ENCODE data around the gene CYP2S1. TPM values are rescaled to one million over a fixed set of nuclear protein-coding genes. Genes with fewer than 3 reads are reported as not detected.

Gene CYP2S1
- total RNA-seq, 4 donors from 2014 or later, result 0.31 to 0.64 TPM; not detected in 2

DNA sequence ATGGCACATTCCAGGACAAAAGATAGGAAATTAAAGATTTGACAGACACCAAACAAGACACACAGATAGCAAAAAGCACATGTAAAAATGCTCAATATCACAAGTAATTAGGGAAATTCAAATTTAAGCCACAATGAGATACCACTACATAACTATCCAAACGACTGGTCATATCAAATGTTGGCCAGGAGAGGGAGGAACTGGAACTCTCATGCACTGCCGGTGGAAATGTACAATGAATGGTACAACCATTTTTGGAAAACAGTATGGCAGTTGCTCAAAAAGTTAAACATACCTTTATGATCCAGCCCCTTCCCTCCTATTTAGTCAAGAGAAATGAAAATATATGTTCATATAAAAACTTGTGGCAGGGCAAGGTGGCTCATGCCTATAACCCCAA lies 36.8 kb upstream of the CYP2S1 start:
- Histone ChIP-seq H3K36me3 (no peaks in the 10 kb centered on the region), H3K9me3 (no peaks in the 10 kb centered on the region), H3K4me1 (no peaks in the 10 kb centered on the region), H3K27ac (no peak overlapping the region), H3K4me3 (no peak overlapping the region), H3K27me3 (no peaks in the 10 kb centered on the region)
- DNase-seq (no peak), ATAC-seq (no peak)
- intact Hi-C loops (cut with DNase I; ENCODE audit: low total_unique reads), result no loop called here
- TF ChIP-seq, protein P1, sequence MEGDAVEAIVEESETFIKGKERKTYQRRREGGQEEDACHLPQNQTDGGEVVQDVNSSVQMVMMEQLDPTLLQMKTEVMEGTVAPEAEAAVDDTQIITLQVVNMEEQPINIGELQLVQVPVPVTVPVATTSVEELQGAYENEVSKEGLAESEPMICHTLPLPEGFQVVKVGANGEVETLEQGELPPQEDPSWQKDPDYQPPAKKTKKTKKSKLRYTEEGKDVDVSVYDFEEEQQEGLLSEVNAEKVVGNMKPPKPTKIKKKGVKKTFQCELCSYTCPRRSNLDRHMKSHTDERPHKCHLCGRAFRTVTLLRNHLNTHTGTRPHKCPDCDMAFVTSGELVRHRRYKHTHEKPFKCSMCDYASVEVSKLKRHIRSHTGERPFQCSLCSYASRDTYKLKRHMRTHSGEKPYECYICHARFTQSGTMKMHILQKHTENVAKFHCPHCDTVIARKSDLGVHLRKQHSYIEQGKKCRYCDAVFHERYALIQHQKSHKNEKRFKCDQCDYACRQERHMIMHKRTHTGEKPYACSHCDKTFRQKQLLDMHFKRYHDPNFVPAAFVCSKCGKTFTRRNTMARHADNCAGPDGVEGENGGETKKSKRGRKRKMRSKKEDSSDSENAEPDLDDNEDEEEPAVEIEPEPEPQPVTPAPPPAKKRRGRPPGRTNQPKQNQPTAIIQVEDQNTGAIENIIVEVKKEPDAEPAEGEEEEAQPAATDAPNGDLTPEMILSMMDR (IDR thresholded peaks at IDR 0.05 in 4 of 5, conservative IDR thresholded peaks at IDR 0.05 in 1 of 5), result no peak
- TF ChIP-seq POLR2A (IDR thresholded peaks at IDR 0.05), result no peak
- in situ Hi-C loops (cut with MboI; ENCODE audit: low sequenced_read_pairs in 4 of 4), result no loop called here

DNA sequence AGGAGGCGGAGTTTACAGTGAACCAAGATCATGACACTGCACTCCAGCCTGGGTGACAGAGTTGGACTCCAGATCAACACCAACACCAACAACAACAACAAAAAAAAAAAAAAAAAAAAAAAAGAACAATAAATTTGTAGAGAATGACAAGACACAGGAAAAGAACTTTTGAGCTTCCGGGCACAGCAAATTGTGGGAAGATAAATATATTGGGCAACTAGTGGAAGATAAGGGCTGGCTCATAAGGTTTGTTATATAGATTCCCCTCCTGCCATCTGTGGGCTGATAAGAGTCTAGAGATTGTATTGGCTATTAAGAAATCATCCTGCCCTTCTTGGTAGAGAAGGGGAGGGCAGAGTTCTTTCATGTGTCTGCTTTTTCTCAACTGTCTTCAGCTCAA lies 33.1 kb upstream of the CYP2S1 start:
- TF ChIP-seq, protein P1 (IDR thresholded peaks at IDR 0.05 in 4 of 5, conservative IDR thresholded peaks at IDR 0.05 in 1 of 5), result no peak
- no peak for TF ChIP-seq POLR2A (IDR thresholded peaks at IDR 0.05)
- Histone ChIP-seq H3K36me3 (no peaks in the 10 kb centered on the region), H3K27ac (no peak overlapping the region), H3K9me3 (no peaks in the 10 kb centered on the region), H3K4me1 (no peaks in the 10 kb centered on the region), H3K27me3 (no peaks in the 10 kb centered on the region), H3K4me3 (no peak overlapping the region)
- in situ Hi-C loops (cut with MboI; ENCODE audit: low sequenced_read_pairs in 4 of 4), result no loop called here
- ATAC-seq (no peak), DNase-seq (no peak)
- intact Hi-C loops (cut with DNase I; ENCODE audit: low total_unique reads), result no loop called here

DNA sequence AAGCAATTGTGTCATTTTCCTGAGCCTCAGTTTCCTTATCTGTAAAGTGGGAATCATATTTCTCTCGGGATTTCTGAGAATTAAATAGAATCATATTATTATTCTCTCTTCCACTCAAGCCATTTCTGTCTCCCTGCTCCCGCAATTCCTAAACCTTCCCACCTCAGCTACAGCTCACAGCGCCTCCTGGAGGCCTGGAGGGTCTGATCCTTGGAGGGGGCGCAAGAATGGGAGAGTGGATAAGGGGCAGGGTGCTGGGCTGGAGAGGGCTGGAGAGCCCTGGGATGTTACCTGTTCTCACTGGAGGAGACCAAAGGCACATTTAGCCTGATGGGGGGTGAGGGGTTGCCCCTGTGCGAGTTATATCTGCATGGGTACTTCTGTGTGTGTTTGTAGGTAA lies 31.1 kb upstream of the CYP2S1 start:
- intact Hi-C loops (cut with DNase I; ENCODE audit: low total_unique reads), result no loop called here
- ATAC-seq, result no peak

GRCh38 chr19:41166944-41167804 lies 25.8 kb upstream of the CYP2S1 start:
- intact Hi-C loops (cut with DNase I; ENCODE audit: low total_unique reads) (no loop called here), in situ Hi-C loops (cut with MboI; ENCODE audit: low sequenced_read_pairs in 4 of 4) (no loop called here)
- H3K4me3 ChIP-seq, result no peak overlapping the region
- H3K36me3 ChIP-seq, result no peaks in the 10 kb centered on the region
- DNase-seq, result no peak
- no peaks in the 10 kb centered on the region for H3K9me3 ChIP-seq
- no peak for ATAC-seq
- H3K27ac ChIP-seq, result no peak overlapping the region
- TF ChIP-seq, protein P1 (IDR thresholded peaks at IDR 0.05 in 4 of 5, conservative IDR thresholded peaks at IDR 0.05 in 1 of 5), result no peak
- no peak for TF ChIP-seq POLR2A (IDR thresholded peaks at IDR 0.05)
- no peaks in the 10 kb centered on the region for H3K4me1 ChIP-seq
- H3K27me3 ChIP-seq, result peaks cover 0 to 5% (median 3%) of the 10 kb centered on the region in 3 donors

More for the DNA sequence above, 31.1 kb upstream of the CYP2S1 start:
- in situ Hi-C loops (cut with MboI; ENCODE audit: low sequenced_read_pairs in 4 of 4), result no loop called here
- Histone ChIP-seq H3K36me3 (no peaks in the 10 kb centered on the region), H3K27me3 (no peaks in the 10 kb centered on the region), H3K4me3 (no peak overlapping the region), H3K4me1 (no peaks in the 10 kb centered on the region), H3K27ac (no peak overlapping the region), H3K9me3 (no peaks in the 10 kb centered on the region)
- DNase-seq, result no peak
- TF ChIP-seq, protein P1 (IDR thresholded peaks at IDR 0.05 in 4 of 5, conservative IDR thresholded peaks at IDR 0.05 in 1 of 5), result no peak
- no peak for TF ChIP-seq POLR2A (IDR thresholded peaks at IDR 0.05)
